Retinal pigment epithelial cell (primary cell): ENCODE measurements around the gene SUDS3.

ENCODE experiments used
- DNase-seq: peaks from one replicate; pipeline ENCODE4 v3.0.0-alpha.2; 2010; ENCODE audit warnings: low read depth
- H3K4me3 ChIP-seq: 2 replicates; pipeline ENCODE4 v1.5.1; 2011; ENCODE audit warnings: mild to moderate bottlenecking, low read length, control low read depth, moderate library complexity
- TF ChIP-seq, protein P1 (sequence below): conservative IDR thresholded peaks from 2 replicates; pipeline ENCODE4 v1.5.1; 2011; ENCODE audit warnings: low read depth, low read length, control low read depth, inconsistent platforms

SUDS3 gene

DNA sequence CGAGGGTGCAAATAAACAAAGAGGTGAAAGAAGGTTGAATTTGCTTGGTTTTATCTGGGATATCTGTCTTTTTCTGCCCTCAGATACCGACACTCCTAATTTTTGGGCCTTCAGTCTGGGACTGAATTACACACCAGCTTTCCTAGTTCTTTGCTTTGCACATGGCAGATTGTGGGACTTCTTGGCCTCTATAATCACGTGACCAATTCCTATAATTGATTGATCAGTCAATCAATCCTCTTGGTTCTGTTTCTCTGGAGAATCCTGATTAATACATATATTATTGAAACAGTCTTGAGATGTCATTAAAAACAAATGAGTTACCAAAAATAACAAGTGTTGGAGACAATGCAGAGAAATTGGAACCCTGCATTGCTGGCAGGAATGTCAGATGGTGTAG lies 62.7 kb downstream of the SUDS3 start:
- DNase-seq: no peak
- no peak overlapping the region for H3K4me3 ChIP-seq
- TF ChIP-seq, protein P1, sequence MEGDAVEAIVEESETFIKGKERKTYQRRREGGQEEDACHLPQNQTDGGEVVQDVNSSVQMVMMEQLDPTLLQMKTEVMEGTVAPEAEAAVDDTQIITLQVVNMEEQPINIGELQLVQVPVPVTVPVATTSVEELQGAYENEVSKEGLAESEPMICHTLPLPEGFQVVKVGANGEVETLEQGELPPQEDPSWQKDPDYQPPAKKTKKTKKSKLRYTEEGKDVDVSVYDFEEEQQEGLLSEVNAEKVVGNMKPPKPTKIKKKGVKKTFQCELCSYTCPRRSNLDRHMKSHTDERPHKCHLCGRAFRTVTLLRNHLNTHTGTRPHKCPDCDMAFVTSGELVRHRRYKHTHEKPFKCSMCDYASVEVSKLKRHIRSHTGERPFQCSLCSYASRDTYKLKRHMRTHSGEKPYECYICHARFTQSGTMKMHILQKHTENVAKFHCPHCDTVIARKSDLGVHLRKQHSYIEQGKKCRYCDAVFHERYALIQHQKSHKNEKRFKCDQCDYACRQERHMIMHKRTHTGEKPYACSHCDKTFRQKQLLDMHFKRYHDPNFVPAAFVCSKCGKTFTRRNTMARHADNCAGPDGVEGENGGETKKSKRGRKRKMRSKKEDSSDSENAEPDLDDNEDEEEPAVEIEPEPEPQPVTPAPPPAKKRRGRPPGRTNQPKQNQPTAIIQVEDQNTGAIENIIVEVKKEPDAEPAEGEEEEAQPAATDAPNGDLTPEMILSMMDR: no peak

DNA sequence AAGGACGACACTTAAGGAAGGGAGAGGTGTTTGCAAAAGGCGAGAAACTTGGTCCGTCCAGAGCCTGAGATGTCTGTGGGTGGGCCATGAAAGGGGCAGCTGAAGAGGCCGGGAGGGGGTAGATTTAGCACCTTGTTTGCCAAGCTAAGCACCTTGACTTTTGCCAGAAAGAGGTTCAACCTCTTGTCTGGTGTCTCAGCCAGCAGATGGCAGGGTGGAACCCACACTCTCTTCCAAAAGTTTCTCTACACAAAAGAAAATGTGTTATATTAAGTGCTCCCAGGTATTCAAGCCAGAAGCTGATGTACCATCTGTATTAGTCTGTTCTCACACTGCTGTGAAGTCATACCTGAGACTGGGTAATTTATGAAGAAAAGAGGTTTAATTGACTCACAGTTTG lies 69.9 kb downstream of the SUDS3 start:
- no peak for DNase-seq
- TF ChIP-seq, protein P1: no peak

DNA sequence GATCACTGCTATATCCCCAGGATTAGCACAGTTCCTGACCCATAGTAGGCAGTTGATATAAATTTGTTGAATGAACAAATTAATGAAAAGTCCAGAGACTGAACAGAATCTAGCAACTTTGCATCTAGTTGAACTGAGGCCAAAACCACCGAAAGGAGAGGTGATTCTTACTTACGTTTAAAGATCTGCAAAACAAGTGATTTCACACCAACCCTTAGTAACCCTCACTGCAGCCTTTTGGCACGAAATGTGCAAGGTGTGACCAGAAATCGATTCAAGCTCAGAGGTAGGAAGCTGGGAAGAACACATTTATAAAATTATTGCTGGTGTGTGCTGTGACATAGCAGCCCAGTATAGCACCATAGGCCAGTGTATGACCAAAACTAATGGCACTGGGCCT lies 70.8 kb downstream of the SUDS3 start:
- TF ChIP-seq, protein P1: no peak
- no peak for DNase-seq

More for the DNA sequence above, 69.9 kb downstream of the SUDS3 start:
- H3K4me3 ChIP-seq: no peak overlapping the region

DNA sequence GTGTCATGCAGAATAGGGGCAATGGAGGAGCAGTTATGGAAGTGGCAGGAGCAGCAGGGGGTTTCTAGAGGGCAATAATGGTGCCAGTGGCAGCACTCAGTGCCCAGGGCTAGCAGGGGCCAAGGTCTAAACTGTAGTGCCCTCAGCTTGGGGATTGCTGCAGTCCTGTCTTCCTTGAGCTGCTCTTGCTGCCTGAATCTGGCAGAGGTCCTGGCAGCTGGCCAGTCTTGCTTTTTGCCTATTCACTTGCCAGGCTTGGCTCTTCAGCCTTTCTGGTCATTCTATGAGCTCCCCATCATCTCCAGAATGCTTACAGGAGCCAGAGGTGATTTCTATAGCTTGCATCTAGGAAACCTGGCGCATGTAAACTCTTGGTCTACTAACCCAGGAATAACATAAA lies 72.0 kb downstream of the SUDS3 start:
- no peak overlapping the region for H3K4me3 ChIP-seq
- no peak for DNase-seq
- TF ChIP-seq, protein P1: no peak

More for the DNA sequence above, 70.8 kb downstream of the SUDS3 start:
- H3K4me3 ChIP-seq: no peak overlapping the region

DNA sequence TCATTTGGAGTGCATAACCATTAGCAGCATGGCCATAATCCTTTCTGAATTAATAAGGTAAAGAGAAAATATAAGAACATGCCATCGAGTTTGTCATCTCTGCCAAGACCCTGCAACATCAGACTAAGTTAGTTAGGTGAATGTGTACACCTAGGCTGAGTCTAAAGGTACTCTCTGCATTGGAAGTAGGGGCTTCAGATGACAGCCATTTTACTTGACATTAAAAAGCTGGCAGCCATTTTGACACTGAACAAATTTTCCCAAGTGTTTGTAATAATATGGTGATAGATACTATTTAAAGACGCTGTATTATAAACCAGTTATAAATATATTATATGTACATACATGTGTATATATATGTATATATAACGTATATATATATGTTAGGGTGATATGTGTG lies 79.0 kb downstream of the SUDS3 start:
- no peak overlapping the region for H3K4me3 ChIP-seq
- TF ChIP-seq, protein P1: no peak
- no peak for DNase-seq

DNA sequence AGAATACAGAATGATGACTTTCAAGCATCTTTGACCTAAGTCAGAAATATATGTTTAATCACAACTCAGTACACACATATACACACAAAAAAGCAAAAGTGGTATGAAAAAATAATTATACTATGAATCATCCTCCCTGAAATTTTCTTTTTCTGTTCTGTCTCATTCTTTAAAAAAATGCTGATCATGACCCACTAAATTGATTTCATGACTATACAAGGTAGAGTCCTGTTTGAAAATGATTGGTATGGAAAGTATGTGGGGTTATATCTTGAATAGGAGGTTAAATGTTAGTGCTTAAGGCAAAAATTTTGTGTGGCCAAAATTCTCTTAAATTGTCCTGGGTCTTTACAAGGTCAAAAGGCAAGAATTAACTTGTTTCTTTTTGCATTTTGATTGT lies 80.4 kb downstream of the SUDS3 start:
- DNase-seq: no peak
- H3K4me3 ChIP-seq: no peak overlapping the region
- TF ChIP-seq, protein P1: no peak

DNA sequence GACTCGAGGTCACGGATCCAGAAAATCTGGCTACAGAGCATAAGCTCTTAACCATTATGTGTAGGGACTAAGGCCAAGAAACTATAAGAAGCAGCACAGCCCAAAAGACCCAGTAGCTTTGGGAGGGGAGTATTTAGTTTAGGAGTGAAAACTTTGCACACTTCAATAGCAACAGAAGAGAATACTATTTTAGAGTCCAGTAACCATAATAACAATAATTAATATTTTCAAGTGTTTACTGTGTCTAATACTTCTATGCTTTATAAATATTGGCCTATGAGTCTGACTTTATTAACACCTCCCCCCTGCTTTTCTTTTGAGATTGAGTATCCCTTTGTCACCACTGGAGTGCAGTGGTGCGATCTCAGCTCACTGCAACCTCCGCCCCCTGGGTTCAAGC lies 82.8 kb downstream of the SUDS3 start:
- DNase-seq: no peak
- TF ChIP-seq, protein P1: no peak

More for the DNA sequence above, 82.8 kb downstream of the SUDS3 start:
- no peak overlapping the region for H3K4me3 ChIP-seq
